ENCODE results near the gene PI4KA.

Gene PI4KA

GRCh38 chr22:20792966-20793728 lies 65.5 kb downstream of the PI4KA start:
- DNase-seq (ENCODE audit: low read depth): no peak

GRCh38 chr22:20792221-20792965 lies 66.2 kb downstream of the PI4KA start:
- DNase-seq (ENCODE audit: low read depth): no peak

DNA sequence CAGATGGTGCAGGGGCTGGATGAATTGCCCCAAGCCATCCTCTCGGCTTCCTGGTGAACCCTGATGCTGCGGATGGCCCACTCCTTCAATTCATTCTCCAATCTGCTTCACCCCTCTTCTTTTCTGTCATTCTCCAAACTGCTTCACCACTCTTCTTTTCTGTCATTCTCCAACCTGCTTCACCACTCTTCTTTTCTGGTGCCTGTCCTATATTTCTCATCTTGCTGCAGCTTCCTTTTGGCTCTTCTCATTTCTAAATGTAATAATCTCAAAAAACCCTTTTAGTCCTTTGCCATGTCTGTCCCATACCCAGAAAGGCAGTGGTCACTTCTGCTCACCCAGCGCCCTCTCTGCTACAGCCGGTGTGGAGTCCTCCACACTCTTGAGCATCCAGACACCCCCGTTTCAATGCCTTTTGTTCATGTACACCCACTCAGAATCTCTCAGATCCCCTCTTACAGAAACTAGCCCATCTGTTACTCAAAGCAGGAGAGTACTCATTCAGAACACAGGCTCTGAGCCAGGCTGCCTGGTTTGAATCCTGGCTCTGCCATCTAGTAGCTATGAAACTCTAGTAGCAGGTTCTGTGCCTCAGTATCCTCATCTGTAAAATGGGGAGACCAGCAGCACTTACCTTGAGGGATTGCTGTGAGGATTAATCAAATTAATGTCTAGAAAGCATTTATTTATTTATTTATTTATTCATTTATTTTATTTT lies 69.8 kb downstream of the PI4KA start:
- no peak for DNase-seq (ENCODE audit: low read depth)

- DNase-seq (ENCODE audit: low read depth): no peak
These were observed 70.6 kb downstream of the PI4KA start for GRCh38 chr22:20787746-20788626.

GRCh38 chr22:20787223-20787622 lies 71.4 kb downstream of the PI4KA start:
- DNase-seq (ENCODE audit: low read depth): no peak

DNA sequence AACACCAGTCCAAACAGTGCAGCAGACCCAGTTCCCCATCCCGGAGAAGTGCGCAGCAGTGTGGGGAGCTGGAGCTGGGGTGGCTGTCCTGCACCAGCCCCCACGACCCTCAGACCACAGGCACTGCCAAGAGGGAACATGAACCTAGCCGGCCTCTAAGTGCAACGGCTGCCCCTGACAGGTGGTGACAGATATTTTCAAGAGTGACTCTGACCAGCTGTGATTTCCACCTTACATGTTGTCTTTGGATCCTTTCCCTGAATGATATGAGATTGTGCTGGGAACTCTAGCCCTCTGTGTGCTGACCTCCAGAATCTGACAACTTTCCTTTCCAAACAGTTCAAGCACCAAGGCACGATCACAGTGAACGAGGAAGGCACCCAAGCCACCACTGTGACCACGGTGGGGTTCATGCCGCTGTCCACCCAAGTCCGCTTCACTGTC lies 72.1 kb downstream of the PI4KA start:
- no peak for DNase-seq (ENCODE audit: low read depth)

GRCh38 chr22:20786048-20786447 lies 72.6 kb downstream of the PI4KA start:
- DNase-seq (ENCODE audit: low read depth): no peak

GRCh38 chr22:20785415-20785814 lies 73.2 kb downstream of the PI4KA start:
- DNase-seq (ENCODE audit: low read depth): no peak

DNA sequence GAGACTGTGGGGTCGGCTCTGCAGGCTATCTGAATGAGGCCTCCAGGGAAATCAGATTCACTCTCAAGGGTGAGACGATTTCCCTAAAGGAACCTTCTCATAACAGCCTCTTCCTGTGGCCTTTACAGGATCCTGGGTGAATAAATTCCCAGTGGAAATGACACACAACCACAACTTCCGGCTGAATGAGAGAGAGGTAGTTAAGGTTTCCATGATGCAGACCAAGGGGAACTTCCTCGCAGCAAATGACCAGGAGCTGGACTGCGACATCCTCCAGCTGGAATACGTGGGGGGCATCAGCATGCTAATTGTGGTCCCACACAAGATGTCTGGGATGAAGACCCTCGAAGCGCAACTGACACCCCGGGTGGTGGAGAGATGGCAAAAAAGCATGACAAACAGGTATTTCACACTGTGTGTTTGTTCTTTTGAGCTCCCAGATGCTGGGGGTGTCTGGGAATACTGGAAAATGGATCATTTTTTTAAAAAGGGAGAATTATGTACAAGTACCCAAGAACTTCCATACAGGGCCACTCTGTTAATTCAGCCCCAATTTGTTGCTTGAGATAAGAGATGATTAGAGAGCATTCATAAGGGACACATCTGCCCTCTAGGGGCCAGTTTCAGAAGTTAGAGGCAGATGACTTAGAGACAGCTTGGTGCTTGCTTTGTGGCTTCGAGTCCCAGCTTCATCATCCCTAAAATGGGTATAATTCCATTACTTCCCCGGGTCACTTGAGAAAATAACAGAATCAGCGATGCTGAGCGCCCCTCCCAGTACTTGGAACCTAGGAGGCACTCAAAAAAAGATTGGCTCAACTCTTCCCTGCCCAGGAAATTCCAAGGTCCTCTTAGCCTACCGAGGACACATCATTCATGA lies 74.5 kb downstream of the PI4KA start:
- DNase-seq (ENCODE audit: low read depth): no peak

DNA sequence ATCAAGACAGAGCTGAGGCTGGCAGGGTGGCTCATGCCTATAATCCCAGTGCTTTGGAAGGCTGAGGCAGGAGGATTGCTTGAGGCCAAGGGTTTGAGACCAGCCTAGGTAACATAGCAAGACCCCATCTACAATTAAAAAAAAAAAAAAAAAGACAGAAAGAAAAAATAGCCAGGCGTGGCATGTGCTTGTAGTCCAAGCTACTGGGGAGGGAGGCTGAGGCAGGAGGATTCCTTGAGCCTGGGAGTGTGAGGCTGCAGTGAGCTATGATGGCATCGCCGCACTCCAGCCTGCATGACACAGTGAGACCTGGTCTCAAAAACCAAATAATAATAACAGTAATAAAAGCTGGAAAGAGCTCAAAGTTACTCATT lies 75.3 kb downstream of the PI4KA start:
- DNase-seq (ENCODE audit: low read depth): no peak

GRCh38 chr22:20782596-20783299 lies 75.9 kb downstream of the PI4KA start:
- DNase-seq (ENCODE audit: low read depth): no peak

GRCh38 chr22:20782083-20782482 lies 76.5 kb downstream of the PI4KA start:
- no peak for DNase-seq (ENCODE audit: low read depth)

- no peak for DNase-seq (ENCODE audit: low read depth)
These were observed 77.2 kb downstream of the PI4KA start for GRCh38 chr22:20781272-20781990.

DNA sequence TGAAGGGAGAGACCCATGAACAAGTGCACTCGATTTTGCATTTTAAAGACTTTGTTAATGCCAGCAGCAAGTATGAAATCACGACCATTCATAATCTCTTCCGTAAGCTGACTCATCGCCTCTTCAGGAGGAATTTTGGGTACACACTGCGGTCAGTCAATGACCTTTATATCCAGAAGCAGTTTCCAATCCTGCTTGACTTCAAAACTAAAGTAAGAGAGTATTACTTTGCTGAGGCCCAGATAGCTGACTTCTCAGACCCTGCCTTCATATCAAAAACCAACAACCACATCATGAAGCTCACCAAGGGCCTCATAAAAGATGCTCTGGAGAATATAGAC lies 78.8 kb downstream of the PI4KA start:
- no peak for DNase-seq (ENCODE audit: low read depth)

- DNase-seq (ENCODE audit: low read depth): no peak
These were observed 79.4 kb downstream of the PI4KA start for GRCh38 chr22:20779014-20779817.

GRCh38 chr22:20777420-20778177 lies 81.0 kb downstream of the PI4KA start:
- no peak for DNase-seq (ENCODE audit: low read depth)

DNA sequence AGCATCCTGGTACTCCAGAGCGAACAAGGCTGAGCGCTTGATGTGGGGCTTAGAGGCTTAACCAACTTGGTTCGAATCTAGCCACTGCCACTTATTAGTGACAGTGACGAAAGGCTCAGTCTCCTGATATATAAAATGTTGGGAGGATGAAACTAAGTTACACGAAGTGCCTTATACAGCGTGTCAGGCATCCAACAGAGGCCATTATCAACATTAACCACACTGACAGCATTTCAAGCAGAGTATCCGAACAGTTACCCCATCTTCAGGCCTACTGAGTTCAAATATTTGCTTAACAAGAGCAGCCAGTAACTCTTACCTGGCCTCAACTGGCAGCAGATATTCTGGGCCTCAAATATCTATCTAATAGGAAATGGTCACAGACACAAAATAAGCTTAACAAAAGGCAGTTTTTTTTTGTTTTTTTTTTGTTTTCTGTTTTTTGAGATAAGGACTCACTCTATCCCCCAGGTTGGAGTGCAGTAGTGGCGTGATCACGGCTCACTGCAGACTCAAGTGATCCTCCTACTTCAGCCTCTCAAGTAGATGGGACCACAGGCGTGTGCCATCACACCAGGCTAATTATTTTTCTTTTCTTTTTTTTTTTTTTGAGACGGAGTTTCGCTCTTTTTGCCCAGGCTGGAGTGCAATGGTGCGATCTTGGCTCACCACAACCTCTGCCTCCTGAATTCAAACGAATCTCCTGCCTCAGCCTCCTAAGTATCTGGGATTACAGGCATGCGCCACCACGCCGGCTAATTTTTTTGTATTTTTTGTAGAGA lies 81.8 kb downstream of the PI4KA start:
- no peak for DNase-seq (ENCODE audit: low read depth)
